C4-2B (cell line): Measurements from ENCODE around the gene ZSWIM4.

ENCODE experiments used
- ZFX ChIP-seq: fragments of 450-650 bp; IDR thresholded peaks from 2 replicates; pipeline ENCODE4 v1.6.1; 2017
- TF ChIP-seq, protein P1 (sequence below): fragments of 450-650 bp; conservative IDR thresholded peaks from 2 replicates; pipeline ENCODE4 v1.5.1; 2017; ENCODE audit warnings: mild to moderate bottlenecking

GRCh38 chr19:13877303-13877702 is 82.1 kb downstream of the ZSWIM4 start:
- TF ChIP-seq, protein P1, sequence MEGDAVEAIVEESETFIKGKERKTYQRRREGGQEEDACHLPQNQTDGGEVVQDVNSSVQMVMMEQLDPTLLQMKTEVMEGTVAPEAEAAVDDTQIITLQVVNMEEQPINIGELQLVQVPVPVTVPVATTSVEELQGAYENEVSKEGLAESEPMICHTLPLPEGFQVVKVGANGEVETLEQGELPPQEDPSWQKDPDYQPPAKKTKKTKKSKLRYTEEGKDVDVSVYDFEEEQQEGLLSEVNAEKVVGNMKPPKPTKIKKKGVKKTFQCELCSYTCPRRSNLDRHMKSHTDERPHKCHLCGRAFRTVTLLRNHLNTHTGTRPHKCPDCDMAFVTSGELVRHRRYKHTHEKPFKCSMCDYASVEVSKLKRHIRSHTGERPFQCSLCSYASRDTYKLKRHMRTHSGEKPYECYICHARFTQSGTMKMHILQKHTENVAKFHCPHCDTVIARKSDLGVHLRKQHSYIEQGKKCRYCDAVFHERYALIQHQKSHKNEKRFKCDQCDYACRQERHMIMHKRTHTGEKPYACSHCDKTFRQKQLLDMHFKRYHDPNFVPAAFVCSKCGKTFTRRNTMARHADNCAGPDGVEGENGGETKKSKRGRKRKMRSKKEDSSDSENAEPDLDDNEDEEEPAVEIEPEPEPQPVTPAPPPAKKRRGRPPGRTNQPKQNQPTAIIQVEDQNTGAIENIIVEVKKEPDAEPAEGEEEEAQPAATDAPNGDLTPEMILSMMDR: no peak
- TF ChIP-seq ZFX: no peak
